T47D (cell line): ENCODE measurements around the gene SVOPL.
"Not testable (repeated sequence)": the region's sequence is repeated elsewhere in the genome, so short reads cannot be mapped to it uniquely, and the experiment has no call there.

Experiments
- DNase-seq, 2 experiments: peaks; one replicate each; pipeline versions ENCODE4 v3.0.0 to v3.0.0-alpha.2; 2011 to 2012; ENCODE audit warnings: low read depth in 1 of 2, low spot score in 1 of 2
- JUND ChIP-seq: IDR thresholded peaks from 2 replicates; pipeline ENCODE4 v1.6.1; 2012; ENCODE audit warnings: low read depth
- in situ Hi-C: cut with HindIII; loops from 2 replicates; pipeline ENCODE4 v1.10.0; 2016; ENCODE audit warnings: low sequenced_read_pairs, low pct_unique_long_range_greater_than_20kb

SVOPL gene

GRCh38 chr7:138700857-138701536 is at the start of gene SVOPL:
Gene SVOPL (minus strand): TSS chr7:138701362. CDS start chr7:138679045, 22,317 bp downstream.
- in situ Hi-C loops: no loop called here
- no peak for DNase-seq
- TF ChIP-seq JUND: no peak

DNA sequence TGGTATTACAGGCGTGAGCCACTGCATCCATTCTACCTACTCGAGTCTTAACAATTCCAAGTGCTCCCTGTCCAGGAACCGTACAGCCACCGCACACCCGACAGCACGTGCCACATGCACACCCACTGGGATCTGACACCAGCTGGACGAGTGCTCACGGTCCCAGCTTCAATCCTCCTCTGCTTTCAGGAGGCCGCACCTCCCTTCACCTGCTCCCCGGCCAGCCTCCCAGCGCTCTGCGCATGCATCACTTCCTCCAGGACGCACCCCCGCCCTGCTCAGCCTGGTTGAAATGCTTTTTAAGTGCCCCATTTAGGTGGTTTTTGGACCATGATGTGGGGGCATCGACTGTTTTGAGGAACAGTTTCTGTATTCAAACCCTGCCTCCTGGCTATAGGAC is 49.3 kb upstream of the SVOPL start:
- in situ Hi-C loops: no loop called here

DNA sequence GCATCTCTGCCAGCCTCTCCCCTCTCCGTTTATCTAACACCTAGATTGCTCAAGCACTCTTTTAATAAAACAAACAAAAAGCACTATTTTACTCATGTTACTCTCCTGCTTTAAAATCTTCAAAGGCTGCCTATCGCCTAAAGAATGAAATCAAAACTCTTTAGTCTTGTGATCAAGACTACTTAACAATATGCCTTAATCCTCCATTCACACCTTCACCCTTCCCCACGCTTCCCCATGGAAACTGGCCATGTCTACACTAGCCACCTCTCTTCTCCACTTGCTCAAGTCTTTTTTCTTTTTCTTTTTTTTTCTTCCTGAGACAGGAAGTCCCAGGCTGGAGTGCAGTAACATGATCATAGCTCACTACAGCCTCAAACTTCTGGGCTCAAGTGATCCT is 48.8 kb upstream of the SVOPL start:
- in situ Hi-C loops: no loop called here
- no peak for DNase-seq
- TF ChIP-seq JUND: no peak

More for the DNA sequence above, 49.3 kb upstream of the SVOPL start:
- DNase-seq: no peak
- no peak for TF ChIP-seq JUND

DNA sequence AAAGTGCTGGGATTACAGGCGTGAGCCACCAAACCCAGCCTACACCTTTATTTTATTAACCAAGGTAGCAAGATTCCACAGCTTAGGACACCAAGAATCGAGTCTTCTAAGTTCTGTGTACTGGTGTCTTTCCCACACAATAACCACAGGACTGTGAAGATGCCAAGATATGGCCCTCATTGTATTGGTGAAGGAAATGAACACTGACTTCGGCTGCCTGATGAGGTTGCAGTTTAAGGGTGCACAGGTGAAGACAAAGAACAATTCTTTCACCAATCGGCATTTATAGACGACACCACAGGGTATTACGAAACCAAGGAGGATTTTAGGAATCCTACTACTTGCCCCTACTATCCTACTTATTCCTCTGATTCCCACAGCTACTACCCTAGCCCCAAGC is 47.5 kb upstream of the SVOPL start:
- in situ Hi-C loops: no loop called here
- no peak for TF ChIP-seq JUND
- DNase-seq: no peak

- in situ Hi-C loops: no loop called here
- no peak for TF ChIP-seq JUND
- no peak for DNase-seq
Observed at GRCh38 chr7:138746073-138746472, 44.9 kb upstream of the SVOPL start.

GRCh38 chr7:138745189-138745588 is 44.0 kb upstream of the SVOPL start:
- in situ Hi-C loops: no loop called here
- TF ChIP-seq JUND: no peak
- DNase-seq: no peak

DNA sequence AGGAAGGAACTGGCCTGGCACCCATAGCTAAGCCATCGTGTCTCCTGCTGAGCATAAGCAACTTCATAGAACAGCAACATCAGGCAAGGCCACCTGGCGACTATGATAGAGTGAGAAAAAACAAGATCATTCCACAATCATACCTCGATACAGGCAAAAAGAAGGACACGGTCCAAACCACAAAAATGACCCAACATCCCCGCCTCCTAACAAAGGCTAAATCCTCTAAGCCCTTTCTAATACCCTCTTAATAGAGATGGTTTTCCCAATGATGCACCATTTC is 40.2 kb upstream of the SVOPL start:
- in situ Hi-C loops: no loop called here
- no peak for DNase-seq
- TF ChIP-seq JUND: no peak

DNA sequence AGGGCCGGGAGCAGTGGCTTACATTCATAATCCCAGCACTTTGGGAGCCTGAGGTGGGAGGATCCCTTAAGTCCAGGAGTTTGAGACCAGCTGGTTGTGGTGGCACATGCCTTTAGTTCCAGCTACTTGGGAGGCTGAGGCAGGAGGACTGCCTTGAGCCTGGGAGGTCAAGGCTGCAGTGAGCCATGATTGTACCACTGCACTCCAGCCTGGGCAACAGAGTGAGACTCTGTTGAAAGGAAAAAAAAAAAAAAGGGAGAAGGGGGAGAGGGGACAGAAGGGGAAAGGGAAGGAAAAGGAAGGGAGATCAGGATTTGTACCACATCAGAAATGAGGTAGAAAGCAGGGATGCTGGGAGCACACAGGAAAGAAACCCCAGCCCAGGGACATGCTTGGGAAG is 38.7 kb upstream of the SVOPL start:
- no peak for DNase-seq
- no peak for TF ChIP-seq JUND
- in situ Hi-C loops: no loop called here

DNA sequence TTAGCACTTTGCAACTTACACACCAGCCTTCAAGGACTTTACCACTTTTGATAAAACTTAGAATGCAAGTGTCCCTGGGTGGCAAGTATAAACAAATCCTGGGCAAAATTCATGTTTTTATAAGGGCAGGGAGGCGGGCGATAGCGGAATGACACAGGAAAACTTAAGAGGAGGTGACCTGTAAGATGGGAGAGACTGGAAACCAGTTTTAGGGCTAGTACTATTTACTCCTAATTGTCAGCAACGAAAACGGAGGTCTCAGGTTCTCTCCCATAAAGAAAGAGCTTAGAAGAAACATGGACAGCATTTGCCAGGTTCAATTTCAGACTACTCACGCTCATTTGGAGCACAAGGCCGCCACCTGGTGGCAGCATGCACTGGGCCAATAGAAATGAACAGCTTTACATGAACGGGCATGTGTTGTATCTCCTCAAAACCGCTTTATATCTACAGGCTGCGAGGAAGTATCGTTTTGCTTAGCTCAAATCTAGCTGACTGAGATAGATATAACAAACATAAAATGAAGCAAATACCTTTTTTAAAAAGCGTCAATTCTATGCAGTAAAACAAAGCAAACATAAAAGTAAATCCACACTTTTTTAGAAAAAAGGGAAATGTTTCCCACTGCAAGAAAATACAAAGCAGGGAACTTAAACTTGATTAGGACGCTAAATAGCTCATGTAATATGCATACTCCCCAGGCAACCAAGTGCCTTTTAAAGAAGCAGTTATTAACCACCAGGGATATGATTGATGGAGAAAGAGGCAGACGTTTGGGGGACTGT is 37.6 kb upstream of the SVOPL start:
- TF ChIP-seq JUND: no peak
- in situ Hi-C loops: no loop called here
- DNase-seq: peak; percentile 38 to 80

DNA sequence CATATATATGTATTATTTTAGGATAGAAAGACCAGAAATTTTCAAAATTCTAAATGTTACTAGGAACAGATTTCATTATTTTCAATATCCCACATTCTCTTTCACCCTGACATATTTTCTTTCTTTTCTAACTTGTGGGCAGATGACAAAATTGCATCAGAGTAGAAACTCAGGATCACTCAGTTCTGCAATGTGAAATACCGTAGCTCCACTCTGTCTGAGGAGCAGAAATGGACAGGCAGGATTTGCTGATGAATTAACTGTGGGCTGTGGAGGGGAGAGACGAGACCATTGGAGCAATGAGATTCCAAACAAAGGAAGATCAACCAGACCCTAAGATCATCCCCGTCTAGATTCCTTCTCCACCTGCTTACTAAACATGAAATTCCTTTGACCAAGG is 37.0 kb upstream of the SVOPL start:
- in situ Hi-C loops: no loop called here
- TF ChIP-seq JUND: no peak
- no peak for DNase-seq

DNA sequence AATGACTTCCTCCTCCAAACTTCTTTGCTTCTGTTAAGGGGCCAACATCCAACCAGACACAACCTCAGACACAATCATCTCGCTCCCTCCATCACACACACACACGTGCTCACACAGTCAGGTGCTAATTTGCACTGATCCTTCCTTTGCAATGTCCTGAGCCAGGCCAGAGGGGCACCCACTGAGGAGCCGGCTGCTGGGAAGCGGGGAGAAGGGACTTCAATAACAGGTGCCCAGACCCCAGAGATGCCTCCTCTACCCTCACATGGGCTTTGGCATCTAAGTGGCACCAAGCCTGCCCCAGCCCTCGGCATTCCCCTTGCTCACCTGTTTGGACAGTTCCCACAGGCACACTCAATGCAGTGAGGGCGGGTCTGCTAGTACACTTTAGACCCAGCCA is 34.2 kb upstream of the SVOPL start:
- in situ Hi-C loops: no loop called here
- no peak for TF ChIP-seq JUND

DNA sequence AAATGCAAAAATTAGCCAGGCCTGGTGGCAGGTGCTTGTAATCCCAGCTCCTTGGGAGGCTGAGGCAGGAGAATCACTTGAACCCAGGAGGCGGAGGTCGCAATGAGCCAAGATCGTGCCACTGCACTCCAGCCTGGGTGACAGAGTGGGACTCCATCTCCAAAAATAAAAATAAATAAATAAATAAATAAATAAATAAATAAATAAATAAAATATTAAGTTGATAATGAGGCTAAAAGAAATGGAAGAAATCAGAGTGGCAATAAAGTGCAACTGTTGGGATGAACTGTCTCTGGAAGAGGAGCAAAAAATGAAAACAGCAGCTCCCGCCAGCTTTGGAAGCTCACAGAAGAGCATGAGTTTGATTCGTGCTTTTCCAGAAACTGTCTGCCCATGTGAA is 30.6 kb upstream of the SVOPL start:
- in situ Hi-C loops, DNase-seq: not testable (repeated sequence)

More for the DNA sequence above, 34.2 kb upstream of the SVOPL start:
- DNase-seq: no peak

- no peak for TF ChIP-seq JUND
- no peak for DNase-seq
- in situ Hi-C loops: no loop called here
Observed at GRCh38 chr7:138729444-138729843, 28.3 kb upstream of the SVOPL start.
